GM21528 (cell line): ENCODE data around the gene FCRL5.
"Not testable (repeated sequence)": the region's sequence is repeated elsewhere in the genome, so short reads cannot be mapped to it uniquely, and the experiment has no call there.

Experiments used
- ATAC-seq: cut with Tn5 transposase; IDR thresholded peaks from one replicate; pipeline ENCODE4 v1.9.1; 2021; ENCODE audit warnings: mild to moderate bottlenecking, moderate library complexity; ENCODE audit not compliant: unreplicated experiment, low FRiP score

Gene FCRL5

DNA sequence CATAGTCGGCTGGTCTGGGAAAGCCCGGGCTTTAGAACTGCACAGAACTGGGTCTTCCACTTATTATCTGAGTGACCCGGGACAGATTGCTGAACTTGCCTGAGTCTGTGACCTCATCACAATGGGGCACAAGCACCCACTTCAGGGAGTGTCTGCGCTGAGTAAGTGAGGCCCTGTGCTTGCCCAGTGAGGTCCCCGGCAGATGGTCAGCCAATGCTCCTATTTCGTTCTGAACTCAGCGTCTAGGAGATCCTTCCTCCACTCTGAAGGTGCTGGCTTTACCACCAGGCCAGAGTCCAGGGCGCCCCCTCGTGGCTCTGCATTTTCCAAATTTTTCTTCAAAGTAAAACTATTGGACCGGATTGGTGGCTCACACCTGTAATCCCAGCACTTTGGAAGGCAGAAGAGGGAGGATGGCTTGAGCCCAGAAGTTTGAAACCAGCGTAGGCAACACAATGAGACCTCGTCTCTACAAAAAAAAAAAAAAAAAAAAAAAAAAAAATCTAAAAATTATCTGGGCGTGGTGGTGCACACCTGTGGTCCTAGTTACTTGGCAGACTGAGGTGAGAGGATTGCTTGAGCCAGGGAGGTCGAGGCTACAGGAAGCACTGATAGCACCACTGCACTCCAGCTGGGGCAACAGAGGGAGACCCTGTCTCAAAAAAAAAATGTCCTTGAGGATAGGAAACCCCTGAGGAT is 61.7 kb downstream of the FCRL5 start:
- no peak for ATAC-seq

DNA sequence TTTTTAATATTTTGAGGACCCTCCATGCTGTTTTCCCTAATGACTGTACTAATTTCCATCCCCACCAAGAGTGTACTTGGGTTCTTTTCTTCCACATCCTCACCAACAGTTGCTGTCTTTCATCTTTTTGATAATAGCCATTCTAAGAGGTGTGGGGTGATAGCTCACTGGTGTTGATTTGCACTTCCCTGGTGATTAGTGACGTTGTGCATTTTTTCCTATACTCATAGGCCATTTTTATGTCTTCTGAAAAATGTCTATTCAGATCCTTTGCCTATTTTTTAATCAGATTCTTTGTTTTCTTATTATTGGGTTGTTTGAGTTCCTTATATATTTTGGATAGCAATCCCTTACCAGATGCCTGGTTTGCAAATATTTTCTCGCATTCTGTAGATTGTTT is 64.2 kb downstream of the FCRL5 start:
- ATAC-seq: no peak

DNA sequence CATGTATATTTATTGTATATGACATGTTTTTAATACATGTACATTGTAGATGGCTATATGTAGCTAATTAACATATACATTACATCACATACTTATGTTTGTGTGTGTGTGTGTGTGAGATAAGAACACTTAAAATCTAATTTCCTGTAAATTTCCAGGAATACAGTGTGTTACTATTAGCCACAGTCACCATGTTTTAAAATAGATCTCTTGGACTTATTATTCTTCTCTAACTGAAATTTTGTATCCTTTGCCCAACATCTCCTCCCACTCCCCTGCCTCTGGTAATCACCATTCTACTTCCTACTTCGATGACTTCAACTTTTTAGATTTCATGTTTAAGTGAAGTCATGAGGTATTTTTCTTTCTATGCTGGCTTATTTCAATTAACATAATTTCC is 64.8 kb downstream of the FCRL5 start:
- ATAC-seq: no peak

DNA sequence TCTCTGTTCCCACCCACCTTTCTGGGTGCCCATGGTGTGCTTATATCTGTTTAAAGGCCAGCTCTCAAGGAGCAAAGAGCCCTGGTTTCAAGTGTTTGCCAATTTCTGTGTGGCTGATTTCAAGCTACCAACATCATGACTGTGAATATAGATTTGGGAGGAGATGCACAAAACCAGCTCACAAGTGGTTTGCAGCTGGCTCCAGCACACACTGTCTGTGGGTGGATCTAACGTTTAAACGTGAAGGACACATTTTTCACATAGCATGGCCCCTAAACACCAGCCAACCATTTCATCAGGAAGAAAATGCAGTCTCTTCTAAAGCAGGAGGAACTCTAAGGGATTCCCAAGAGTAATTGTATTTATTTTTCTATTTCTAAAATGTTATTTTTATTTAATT is 65.2 kb downstream of the FCRL5 start:
- ATAC-seq: no peak

DNA sequence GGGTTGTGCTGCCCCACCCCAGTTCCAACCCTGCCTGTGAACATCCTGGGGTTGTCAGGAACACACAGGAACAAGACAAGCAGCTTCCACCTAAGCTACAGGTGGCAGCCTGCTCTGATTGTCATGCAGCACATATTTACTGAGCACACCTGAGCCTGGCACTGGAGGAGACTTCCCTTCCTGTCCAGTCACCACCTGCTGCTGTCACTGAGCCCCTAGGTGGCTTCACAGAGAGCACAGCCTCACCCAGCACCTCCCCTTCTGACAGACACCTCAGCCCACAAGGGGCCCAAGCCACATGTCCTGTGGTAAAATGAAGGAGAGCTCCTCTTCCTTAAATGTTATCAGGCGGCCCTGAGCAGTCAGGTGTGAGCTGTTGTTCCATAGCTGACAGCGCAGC is 65.9 kb downstream of the FCRL5 start:
- ATAC-seq: not testable (repeated sequence)

DNA sequence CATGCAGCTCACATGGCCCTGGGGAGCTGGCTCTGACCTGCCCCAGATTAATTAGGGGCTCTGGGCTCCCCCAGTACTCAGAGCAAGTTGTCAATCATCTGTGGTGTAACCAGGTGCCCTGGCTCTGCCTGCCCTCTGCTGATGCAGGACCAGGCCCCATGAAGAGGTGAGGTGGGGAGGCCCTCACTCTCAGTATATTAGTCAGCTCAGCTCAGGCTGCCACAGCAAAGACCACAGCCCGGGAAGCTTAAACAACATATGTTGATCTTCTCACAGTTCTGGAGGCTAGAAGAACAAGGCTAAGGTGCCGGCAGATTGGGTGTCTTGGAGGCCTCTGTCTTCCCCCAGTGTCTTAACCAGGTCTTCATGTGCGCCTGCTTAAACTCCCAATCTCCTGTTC is 66.5 kb downstream of the FCRL5 start:
- no peak for ATAC-seq

DNA sequence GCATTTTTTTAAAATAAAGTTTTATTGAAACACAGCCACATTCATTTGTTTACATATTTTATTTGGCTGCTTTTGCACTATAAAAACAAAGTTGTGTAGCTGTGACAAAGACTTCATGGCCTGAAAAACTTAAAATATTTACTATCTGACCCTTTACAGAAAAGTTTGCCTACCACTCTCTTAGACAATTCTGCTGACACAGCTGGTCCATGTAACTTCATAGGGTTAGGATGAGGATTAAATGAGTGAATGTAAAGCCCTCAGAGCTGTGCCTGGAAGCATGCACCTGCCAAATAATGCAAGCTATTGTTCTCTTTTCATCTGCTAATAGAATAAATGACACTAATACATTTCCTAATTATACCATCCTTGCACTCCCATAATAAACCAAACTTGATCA is 67.7 kb downstream of the FCRL5 start:
- no peak for ATAC-seq

DNA sequence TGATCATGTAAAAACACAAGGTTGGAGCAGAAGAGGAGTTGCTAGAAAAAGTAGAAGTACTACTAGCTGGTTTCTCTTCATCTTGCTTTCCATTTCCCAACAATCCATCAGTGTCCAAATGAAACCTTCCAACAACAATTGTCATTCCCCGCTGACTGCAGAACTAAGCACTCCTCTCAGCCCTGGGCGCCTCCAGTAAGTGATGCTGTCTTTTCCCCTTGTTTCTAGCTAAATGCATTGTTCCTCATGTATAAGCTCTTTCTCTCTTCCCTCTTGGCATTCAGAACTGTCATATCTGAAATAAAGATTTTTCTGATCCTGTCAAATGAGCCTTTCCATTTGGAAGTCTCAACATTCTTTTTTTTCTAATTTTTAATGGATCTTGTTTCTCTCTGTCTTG is 68.7 kb downstream of the FCRL5 start:
- ATAC-seq: no peak

DNA sequence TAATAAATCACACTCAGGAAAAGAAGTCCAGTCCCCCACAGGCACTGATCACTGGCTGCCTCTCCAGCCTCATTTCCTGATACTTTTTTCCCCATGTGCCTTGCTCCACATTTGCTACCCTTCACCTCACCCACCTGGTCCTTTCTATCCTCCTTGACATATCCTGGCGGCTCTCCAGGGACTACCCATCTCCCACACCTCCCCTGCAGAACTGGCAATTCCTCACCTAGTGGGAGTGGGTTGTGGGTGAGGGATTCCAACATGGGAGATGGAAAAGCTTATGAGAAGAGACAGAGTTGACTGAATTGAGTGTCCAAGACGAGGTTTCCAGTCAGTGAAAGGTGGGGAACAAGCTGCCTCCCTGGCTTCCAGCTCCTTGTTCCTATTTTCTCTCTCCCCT is 69.6 kb downstream of the FCRL5 start:
- ATAC-seq: no peak

DNA sequence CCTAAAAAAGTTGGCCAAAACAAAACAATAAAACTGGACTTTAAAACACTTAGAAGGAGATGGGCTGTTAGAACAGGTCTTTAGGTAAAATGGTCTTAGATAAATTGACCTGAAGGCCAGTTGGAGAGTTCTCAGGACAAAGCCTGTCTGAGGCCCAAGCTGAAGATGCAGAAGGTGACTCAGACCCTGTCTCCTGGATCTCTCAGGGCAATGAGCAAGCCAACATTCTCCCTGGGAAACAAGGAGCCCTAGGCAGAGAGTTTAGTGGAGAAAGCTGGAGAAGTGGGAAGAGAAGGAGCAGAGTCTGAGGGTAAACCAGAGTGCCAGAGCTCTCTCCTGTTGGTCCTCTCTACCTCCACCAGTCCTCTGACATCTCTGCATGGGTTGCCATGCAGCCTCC is 70.1 kb downstream of the FCRL5 start:
- ATAC-seq: no peak

DNA sequence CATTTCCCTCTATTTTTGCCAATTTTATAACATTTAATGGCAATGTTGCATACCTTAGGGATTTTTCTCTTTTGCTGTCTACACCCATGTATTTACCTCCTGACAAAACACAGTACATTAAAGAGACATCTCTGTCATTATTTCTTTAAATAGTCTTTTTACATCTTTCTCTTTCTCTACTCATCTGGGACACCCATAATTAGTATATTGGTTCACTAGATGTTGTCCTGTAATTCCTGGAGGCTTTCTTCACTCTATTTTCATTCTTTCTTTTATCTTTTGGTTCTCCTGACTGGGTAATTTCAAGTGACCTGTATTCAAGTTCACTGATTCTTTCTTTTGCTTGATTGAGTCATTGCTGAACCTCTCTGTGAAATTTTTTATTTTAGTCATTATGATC is 74.3 kb downstream of the FCRL5 start:
- no peak for ATAC-seq

DNA sequence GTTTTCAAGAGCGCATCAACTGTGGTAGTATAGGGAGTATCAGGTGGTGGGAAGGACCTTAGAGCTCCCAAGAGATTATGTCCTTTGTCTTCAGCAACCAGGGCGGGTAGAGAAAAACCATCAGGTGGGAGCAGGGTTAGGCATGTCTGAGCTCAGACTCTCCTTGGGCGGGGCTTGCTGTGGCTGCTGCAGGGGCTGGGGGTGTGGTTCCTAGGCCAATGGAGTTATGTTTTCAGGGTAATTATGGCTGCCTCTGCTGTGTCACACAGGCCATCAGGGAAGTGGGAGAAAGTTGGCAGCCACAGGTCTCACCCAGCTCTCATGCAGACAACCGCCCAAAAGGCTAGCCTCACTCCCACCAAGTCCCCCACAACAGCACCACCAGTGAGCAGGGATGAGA is 74.9 kb downstream of the FCRL5 start:
- no peak for ATAC-seq

DNA sequence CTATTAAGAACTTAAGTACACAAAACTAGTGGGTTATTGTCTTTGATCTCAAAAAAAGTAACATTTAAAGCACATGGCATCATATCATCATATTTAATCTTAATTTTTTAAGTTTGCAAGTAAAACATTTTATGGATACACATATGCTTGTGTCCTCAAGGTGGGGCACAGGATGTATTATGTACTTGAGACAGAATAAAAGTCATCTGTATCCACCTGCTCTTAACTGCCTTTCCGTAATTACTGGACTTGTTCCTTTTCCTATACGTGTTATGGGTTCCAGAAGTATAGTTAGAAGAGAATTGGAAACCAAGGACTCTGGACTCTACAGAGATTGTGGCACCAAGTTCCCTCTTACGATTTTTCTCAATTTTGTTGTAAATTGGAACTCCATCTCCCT is 79.4 kb downstream of the FCRL5 start:
- ATAC-seq: no peak

DNA sequence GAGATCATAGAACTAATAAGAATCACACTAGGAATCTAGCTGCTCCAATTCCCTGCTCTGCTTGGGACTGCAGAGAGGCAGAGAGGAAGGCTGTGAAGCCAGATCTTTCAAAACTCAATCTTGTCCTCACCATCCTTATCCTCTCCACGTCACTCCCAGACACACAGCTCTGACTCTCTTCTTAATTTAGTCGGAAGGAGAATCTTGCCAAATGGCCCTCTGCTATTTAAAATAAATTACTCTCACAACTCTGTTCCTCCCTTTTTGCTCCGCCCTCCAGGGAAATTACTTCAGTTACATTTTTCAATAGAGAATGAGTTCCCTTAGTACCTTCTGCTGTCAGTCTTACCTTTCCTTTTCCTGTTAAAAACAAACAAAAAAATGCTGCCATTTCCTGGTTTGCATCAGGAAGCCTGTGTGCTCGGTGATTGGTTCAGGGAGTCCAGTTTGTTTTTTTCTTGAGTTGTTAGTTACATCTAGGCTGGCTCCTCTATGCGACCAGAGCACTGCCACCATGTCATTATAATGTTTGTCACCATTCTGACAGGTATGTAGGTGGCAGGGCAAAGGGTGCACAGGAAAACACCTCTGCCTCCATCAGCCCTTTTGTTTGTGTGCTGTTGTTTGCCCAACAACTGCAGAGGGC is 80.1 kb downstream of the FCRL5 start:
- ATAC-seq: no peak

DNA sequence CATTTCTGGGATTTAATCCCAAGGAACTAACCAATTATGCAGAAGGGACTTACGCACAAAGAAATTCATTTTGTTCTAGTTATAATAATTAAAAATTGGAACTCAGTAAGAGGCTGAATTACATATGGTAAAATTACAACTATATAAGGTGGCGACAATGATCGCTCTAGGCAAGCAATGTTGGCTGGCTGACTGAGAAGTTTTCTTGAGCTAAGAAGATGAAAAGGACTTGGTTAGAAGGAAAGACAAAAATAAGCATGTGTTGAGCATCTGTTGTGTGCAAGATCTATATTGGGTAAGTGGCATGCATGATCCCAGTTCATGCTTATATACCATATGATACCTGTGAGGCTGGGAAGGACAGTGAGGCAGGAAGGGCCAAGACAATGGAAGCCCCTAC is 80.8 kb downstream of the FCRL5 start:
- no peak for ATAC-seq

DNA sequence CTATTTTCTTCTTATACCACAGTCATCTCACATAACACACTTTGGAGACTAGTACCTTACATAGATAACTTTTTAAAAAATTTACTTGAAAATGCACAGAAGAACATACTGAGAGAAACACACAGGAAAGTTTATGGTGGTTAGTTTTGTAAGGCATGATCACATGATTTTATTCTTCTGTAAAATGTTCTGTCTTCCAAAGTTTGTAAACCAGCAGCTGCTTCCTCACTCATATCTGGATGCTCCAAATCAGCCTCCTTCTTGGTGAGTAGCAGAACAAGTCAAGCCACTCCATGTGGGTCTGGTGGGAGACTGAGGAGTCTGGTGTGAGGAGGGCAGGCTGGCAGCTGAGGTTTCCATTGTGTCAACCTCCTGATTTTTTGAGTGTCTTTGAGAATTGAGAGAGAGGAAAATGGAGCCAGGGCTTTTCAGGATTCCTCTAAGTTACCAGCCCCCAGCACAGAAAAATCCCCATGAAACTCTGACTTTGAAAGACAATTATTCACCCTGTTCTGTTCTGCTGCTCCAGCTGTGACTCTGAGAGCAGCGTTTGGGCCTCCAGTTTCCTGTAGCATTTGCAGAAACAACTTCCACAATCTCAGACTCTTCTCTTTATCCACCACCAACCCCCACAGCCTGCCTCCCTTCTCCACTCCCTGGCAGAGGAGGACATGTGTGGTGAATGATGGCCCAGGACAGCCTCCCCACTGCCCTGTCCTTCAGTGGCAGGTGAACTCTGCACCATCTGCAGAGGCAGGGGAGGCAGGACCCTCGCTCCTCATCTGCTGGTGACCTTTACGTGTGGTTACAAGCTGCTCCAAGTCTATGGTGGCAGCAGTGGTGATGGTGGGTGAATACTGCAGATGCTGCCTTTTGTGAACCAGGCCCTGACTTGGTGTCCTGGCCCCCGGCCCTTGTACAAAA is 82.3 kb downstream of the FCRL5 start:
- ATAC-seq: no peak

DNA sequence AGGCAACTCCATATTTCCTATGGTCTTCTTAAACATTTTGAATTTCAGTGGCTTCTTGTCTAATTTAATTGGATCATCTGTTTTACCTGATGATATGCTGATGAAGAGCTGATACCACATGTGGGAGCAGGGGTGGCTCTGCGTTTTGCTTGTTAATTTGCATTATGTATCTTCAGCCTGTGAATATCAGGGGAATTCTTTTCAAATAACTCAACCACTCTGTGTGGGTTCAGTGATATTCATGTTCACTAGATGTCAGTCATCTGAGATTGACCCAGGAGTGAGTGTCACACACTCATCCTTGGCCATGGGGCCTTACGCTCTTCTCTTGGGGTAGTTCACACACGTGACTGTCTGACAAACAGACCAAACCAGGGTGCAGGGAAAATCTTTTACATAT is 83.0 kb downstream of the FCRL5 start:
- no peak for ATAC-seq

DNA sequence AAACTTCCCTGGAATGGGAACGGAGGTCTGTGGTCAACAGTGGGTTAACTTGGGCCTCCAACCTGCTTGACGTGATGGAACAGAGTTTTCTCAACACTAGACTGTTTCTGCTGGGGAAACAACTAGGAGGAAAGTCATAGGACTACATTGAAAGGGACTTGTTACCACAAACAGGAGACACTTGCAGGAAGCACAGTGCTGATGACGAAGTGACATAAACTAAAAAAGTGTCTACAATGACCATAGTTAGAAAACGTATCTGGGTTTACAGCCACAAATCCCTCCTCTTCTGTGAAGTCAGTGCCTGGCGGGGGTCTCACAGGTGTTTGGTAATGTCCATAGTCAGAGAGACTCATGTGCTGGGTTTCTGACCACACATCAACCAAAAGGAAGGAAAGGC is 86.3 kb downstream of the FCRL5 start:
- ATAC-seq: no peak
